ENCODE data around the gene MAN1A2.
"Not testable (repeated sequence)": the region's sequence is repeated elsewhere in the genome, so short reads cannot be mapped to it uniquely, and the experiment has no call there.

Gene MAN1A2

GRCh38 chr1:117336088-117336817, 31.0 kb upstream of the MAN1A2 start:
- no peaks in the 10 kb centered on the region for H3K9me3 ChIP-seq (ENCODE audit: control insufficient read depth in 1 of 2, low read length in 2 of 2)
- H3K4me3 ChIP-seq (ENCODE audit: low read depth in 1 of 2, low read length in 2 of 2): no peak overlapping the region
- H3K27ac ChIP-seq (ENCODE audit: low read depth, low read length): no peak overlapping the region
- H3K27me3 ChIP-seq (ENCODE audit: control insufficient read depth in 1 of 2, insufficient read depth in 2 of 2, low read length in 2 of 2): no peaks in the 10 kb centered on the region
- peaks cover 5 to 12% of the 10 kb centered on the region in 2 donors for H3K4me1 ChIP-seq (ENCODE audit: control insufficient read depth in 1 of 2, insufficient read depth in 2 of 2, low read length in 2 of 2)
- no peaks in the 10 kb centered on the region for H3K36me3 ChIP-seq (ENCODE audit: control insufficient read depth in 1 of 2, insufficient read depth in 2 of 2, low read length in 2 of 2)
- H3K9ac ChIP-seq (ENCODE audit: low read depth in 1 of 2, low read length in 2 of 2): no peak overlapping the region

- Histone ChIP-seq H3K4me1 (ENCODE audit: control insufficient read depth in 1 of 2, insufficient read depth in 2 of 2, low read length in 2 of 2) (peaks cover 9 to 12% of the 10 kb centered on the region in 2 donors), H3K27me3 (ENCODE audit: control insufficient read depth in 1 of 2, insufficient read depth in 2 of 2, low read length in 2 of 2) (no peaks in the 10 kb centered on the region), H3K36me3 (ENCODE audit: control insufficient read depth in 1 of 2, insufficient read depth in 2 of 2, low read length in 2 of 2) (no peaks in the 10 kb centered on the region), H3K4me3 (ENCODE audit: low read depth in 1 of 2, low read length in 2 of 2) (peak overlapping the region; percentile 29 to 40), H3K27ac (ENCODE audit: low read depth, low read length) (no peak overlapping the region), H3K9me3 (ENCODE audit: control insufficient read depth in 1 of 2, low read length in 2 of 2) (no peaks in the 10 kb centered on the region), H3K9ac (ENCODE audit: low read depth in 1 of 2, low read length in 2 of 2) (no peak overlapping the region)
Observed at GRCh38 chr1:117339866-117340700, 27.2 kb upstream of the MAN1A2 start.

GRCh38 chr1:117341123-117341522, 26.1 kb upstream of the MAN1A2 start:
- peaks cover 9 to 12% of the 10 kb centered on the region in 2 donors for H3K4me1 ChIP-seq (ENCODE audit: control insufficient read depth in 1 of 2, insufficient read depth in 2 of 2, low read length in 2 of 2)
- H3K4me3 ChIP-seq (ENCODE audit: low read depth in 1 of 2, low read length in 2 of 2): no peak overlapping the region
- no peak overlapping the region for H3K27ac ChIP-seq (ENCODE audit: low read depth, low read length)
- no peaks in the 10 kb centered on the region for H3K9me3 ChIP-seq (ENCODE audit: control insufficient read depth in 1 of 2, low read length in 2 of 2)
- no peak overlapping the region for H3K9ac ChIP-seq (ENCODE audit: low read depth in 1 of 2, low read length in 2 of 2)
- H3K27me3 ChIP-seq (ENCODE audit: control insufficient read depth in 1 of 2, insufficient read depth in 2 of 2, low read length in 2 of 2): no peaks in the 10 kb centered on the region
- H3K36me3 ChIP-seq (ENCODE audit: control insufficient read depth in 1 of 2, insufficient read depth in 2 of 2, low read length in 2 of 2): no peaks in the 10 kb centered on the region

- Histone ChIP-seq H3K4me3 (ENCODE audit: low read depth in 1 of 2, low read length in 2 of 2) (peak overlapping the region in 1 of 2 donors; percentile 13), H3K9ac (ENCODE audit: low read depth in 1 of 2, low read length in 2 of 2) (peak overlapping the region in 1 of 2 donors; percentile 36), H3K27ac (ENCODE audit: low read depth, low read length) (no peak overlapping the region), H3K27me3 (ENCODE audit: control insufficient read depth in 1 of 2, insufficient read depth in 2 of 2, low read length in 2 of 2) (no peaks in the 10 kb centered on the region), H3K36me3 (ENCODE audit: control insufficient read depth in 1 of 2, insufficient read depth in 2 of 2, low read length in 2 of 2) (no peaks in the 10 kb centered on the region), H3K9me3 (ENCODE audit: control insufficient read depth in 1 of 2, low read length in 2 of 2) (no peaks in the 10 kb centered on the region), H3K4me1 (ENCODE audit: control insufficient read depth in 1 of 2, insufficient read depth in 2 of 2, low read length in 2 of 2) (peaks cover 9 to 12% of the 10 kb centered on the region in 2 donors)
Observed at GRCh38 chr1:117342397-117342796, 24.9 kb upstream of the MAN1A2 start.

GRCh38 chr1:117346206-117346928, 20.9 kb upstream of the MAN1A2 start:
- no peak overlapping the region for H3K9ac ChIP-seq (ENCODE audit: low read depth in 1 of 2, low read length in 2 of 2)
- H3K27me3 ChIP-seq (ENCODE audit: control insufficient read depth in 1 of 2, insufficient read depth in 2 of 2, low read length in 2 of 2): no peaks in the 10 kb centered on the region
- no peak overlapping the region for H3K4me3 ChIP-seq (ENCODE audit: low read depth in 1 of 2, low read length in 2 of 2)
- peaks cover 0 to 4% of the 10 kb centered on the region in 2 donors for H3K4me1 ChIP-seq (ENCODE audit: control insufficient read depth in 1 of 2, insufficient read depth in 2 of 2, low read length in 2 of 2)
- H3K36me3 ChIP-seq (ENCODE audit: control insufficient read depth in 1 of 2, insufficient read depth in 2 of 2, low read length in 2 of 2): no peaks in the 10 kb centered on the region
- H3K9me3 ChIP-seq (ENCODE audit: control insufficient read depth in 1 of 2, low read length in 2 of 2): no peaks in the 10 kb centered on the region
- H3K27ac ChIP-seq (ENCODE audit: low read depth, low read length): no peak overlapping the region

- Histone ChIP-seq H3K9ac (ENCODE audit: low read depth in 1 of 2, low read length in 2 of 2) (no peak overlapping the region), H3K36me3 (ENCODE audit: control insufficient read depth in 1 of 2, insufficient read depth in 2 of 2, low read length in 2 of 2) (no peaks in the 10 kb centered on the region), H3K9me3 (ENCODE audit: control insufficient read depth in 1 of 2, low read length in 2 of 2) (no peaks in the 10 kb centered on the region), H3K4me3 (ENCODE audit: low read depth in 1 of 2, low read length in 2 of 2) (no peak overlapping the region), H3K4me1 (ENCODE audit: control insufficient read depth in 1 of 2, insufficient read depth in 2 of 2, low read length in 2 of 2) (no peaks in the 10 kb centered on the region), H3K27me3 (ENCODE audit: control insufficient read depth in 1 of 2, insufficient read depth in 2 of 2, low read length in 2 of 2) (no peaks in the 10 kb centered on the region), H3K27ac (ENCODE audit: low read depth, low read length) (no peak overlapping the region)
Observed at GRCh38 chr1:117347907-117348306, 19.3 kb upstream of the MAN1A2 start.

GRCh38 chr1:117352695-117353094, 14.6 kb upstream of the MAN1A2 start:
- H3K9me3 ChIP-seq (ENCODE audit: control insufficient read depth in 1 of 2, low read length in 2 of 2); H3K27me3 ChIP-seq (ENCODE audit: control insufficient read depth in 1 of 2, insufficient read depth in 2 of 2, low read length in 2 of 2); H3K4me3 ChIP-seq (ENCODE audit: low read depth in 1 of 2, low read length in 2 of 2); H3K9ac ChIP-seq (ENCODE audit: low read depth in 1 of 2, low read length in 2 of 2); H3K27ac ChIP-seq (ENCODE audit: low read depth, low read length); H3K4me1 ChIP-seq (ENCODE audit: control insufficient read depth in 1 of 2, insufficient read depth in 2 of 2, low read length in 2 of 2); H3K36me3 ChIP-seq (ENCODE audit: control insufficient read depth in 1 of 2, insufficient read depth in 2 of 2, low read length in 2 of 2): not testable (repeated sequence)

- not testable (repeated sequence) for H3K9ac ChIP-seq (ENCODE audit: low read depth in 1 of 2, low read length in 2 of 2); H3K4me3 ChIP-seq (ENCODE audit: low read depth in 1 of 2, low read length in 2 of 2); H3K9me3 ChIP-seq (ENCODE audit: control insufficient read depth in 1 of 2, low read length in 2 of 2); H3K27me3 ChIP-seq (ENCODE audit: control insufficient read depth in 1 of 2, insufficient read depth in 2 of 2, low read length in 2 of 2); H3K36me3 ChIP-seq (ENCODE audit: control insufficient read depth in 1 of 2, insufficient read depth in 2 of 2, low read length in 2 of 2); H3K4me1 ChIP-seq (ENCODE audit: control insufficient read depth in 1 of 2, insufficient read depth in 2 of 2, low read length in 2 of 2); H3K27ac ChIP-seq (ENCODE audit: low read depth, low read length)
Observed at GRCh38 chr1:117357833-117358603, 9.2 kb upstream of the MAN1A2 start.

- H3K9ac ChIP-seq (ENCODE audit: low read depth in 1 of 2, low read length in 2 of 2); H3K4me3 ChIP-seq (ENCODE audit: low read depth in 1 of 2, low read length in 2 of 2); H3K27me3 ChIP-seq (ENCODE audit: control insufficient read depth in 1 of 2, insufficient read depth in 2 of 2, low read length in 2 of 2); H3K36me3 ChIP-seq (ENCODE audit: control insufficient read depth in 1 of 2, insufficient read depth in 2 of 2, low read length in 2 of 2); H3K27ac ChIP-seq (ENCODE audit: low read depth, low read length); H3K4me1 ChIP-seq (ENCODE audit: control insufficient read depth in 1 of 2, insufficient read depth in 2 of 2, low read length in 2 of 2); H3K9me3 ChIP-seq (ENCODE audit: control insufficient read depth in 1 of 2, low read length in 2 of 2): not testable (repeated sequence)
Observed at GRCh38 chr1:117358604-117358887, 8.7 kb upstream of the MAN1A2 start.

Measured in duodenal mucosa (tissue), 2 donors.